H1 (cell line): ENCODE results near the gene PAPSS2. TPM values are rescaled to one million over a fixed set of nuclear protein-coding genes. Genes with fewer than 3 reads are reported as not detected.

Source experiments
- CTCF ChIA-PET: fragments of 300-600 bp; sonication (Branson Sonifier 250); formaldehyde crosslinking; loops from one replicate; lab custom pipeline; 2021; ENCODE audit not compliant: partially characterized antibody; lab: Charles Lee
- POLR2A ChIA-PET: fragments of 300-600 bp; sonication (Branson Sonifier 250); formaldehyde crosslinking; loops from one replicate; lab custom pipeline; 2021; ENCODE audit warnings: inconsistent platforms; ENCODE audit not compliant: partially characterized antibody; lab: Charles Lee
- DNase-seq, 2 experiments: peaks; one replicate each; pipeline versions ENCODE4 v3.0.0 to v3.0.0-alpha.2; 2010 to 2022; ENCODE audit warnings: low spot score in 2 of 2, low read depth in 1 of 2, mixed read lengths in 1 of 2
- FAIRE-seq: peaks from 2 replicates; lab custom pipeline; 2011; peaks lifted over from hg19 to GRCh38; lab: Jason Lieb, UNC
- H2AFZ ChIP-seq: 2 replicates; pipeline ENCODE4 v1.8.1; 2012; ENCODE audit warnings: low read length, inconsistent platforms
- H2AK5ac ChIP-seq: 2 replicates; pipeline ENCODE4 v1.6.1; 2013; ENCODE audit warnings: low read depth, low read length
- H2BK120ac ChIP-seq: replicated peaks from 2 replicates; pipeline ENCODE3; 2013; ENCODE audit warnings: low read depth, low read length, inconsistent platforms
- H2BK12ac ChIP-seq: 2 replicates; pipeline ENCODE4 v1.6.1; 2013; ENCODE audit warnings: low read depth, low read length
- H2BK15ac ChIP-seq: 2 replicates; pipeline ENCODE4 v1.6.1; 2013; ENCODE audit warnings: low read length
- H2BK20ac ChIP-seq: 2 replicates; pipeline ENCODE4 v1.6.1; 2013; ENCODE audit warnings: low read length
- H2BK5ac ChIP-seq: 2 replicates; pipeline ENCODE4 v1.6.1; 2013; ENCODE audit warnings: low read depth, low read length
- H3K14ac ChIP-seq: 2 replicates; pipeline ENCODE4 v1.6.1; 2013; ENCODE audit warnings: inconsistent platforms; ENCODE audit not compliant: insufficient read length
- H3K18ac ChIP-seq: 2 replicates; pipeline ENCODE4 v1.6.1; 2013; ENCODE audit warnings: low read length; ENCODE audit errors: extremely low read depth
- H3K23ac ChIP-seq: 2 replicates; pipeline ENCODE4 v1.6.1; 2013; ENCODE audit warnings: inconsistent platforms; ENCODE audit not compliant: insufficient read length
- H3K23me2 ChIP-seq: 2 replicates; pipeline ENCODE4 v1.6.1; 2013; ENCODE audit warnings: low read depth, low read length
- H3K27ac ChIP-seq: 2 replicates; pipeline ENCODE4 v1.6.1; 2011; ENCODE audit warnings: low read depth, low read length, inconsistent platforms
- H3K27me3 ChIP-seq, 4 experiments: replicated peaks in 1 of 4; 1 replicate in 1 of 4; 2 replicates in 3 of 4; pipeline versions ENCODE4 v1.6.1 to v1.8.1; 2011 to 2013; ENCODE audit warnings: low read length in 3 of 4, mild to moderate bottlenecking in 3 of 4, inconsistent platforms in 2 of 4, mixed read lengths in 2 of 4, moderate library complexity in 1 of 4; ENCODE audit not compliant: control insufficient read depth in 3 of 4, insufficient read depth in 3 of 4; ENCODE audit errors: extremely low read depth in 1 of 4
- H3K36me3 ChIP-seq, 4 experiments: 2 replicates each; pipeline versions ENCODE4 v1.6.1 to v1.8.1; 2011 to 2013; ENCODE audit warnings: mild to moderate bottlenecking in 4 of 4, low read length in 3 of 4, moderate library complexity in 2 of 4, control low read depth in 1 of 4, inconsistent platforms in 1 of 4; ENCODE audit not compliant: insufficient read depth in 4 of 4, control insufficient read depth in 2 of 4
- H3K4ac ChIP-seq: replicated peaks from 2 replicates; pipeline ENCODE3; 2013; ENCODE audit warnings: low read length, low read depth, mixed read lengths, inconsistent platforms; ENCODE audit not compliant: insufficient read length
- H3K4me1 ChIP-seq, 4 experiments: replicated peaks in 1 of 4; 1 replicate in 1 of 4; 2 replicates in 3 of 4; pipeline versions ENCODE4 v1.6.1 to v1.8.1; 2011 to 2013; ENCODE audit warnings: low read length in 3 of 4, inconsistent platforms in 2 of 4, mixed read lengths in 1 of 4; ENCODE audit not compliant: insufficient read depth in 4 of 4, control insufficient read depth in 3 of 4
- H3K4me2 ChIP-seq, 2 experiments: 2 replicates each; pipeline versions ENCODE4 v1.6.1 to v1.8.1; 2011 to 2013; ENCODE audit warnings: low read depth in 2 of 2, low read length in 2 of 2, control low read depth in 1 of 2, inconsistent platforms in 1 of 2, mild to moderate bottlenecking in 1 of 2; ENCODE audit not compliant: insufficient read depth in 1 of 2
- H3K4me3 ChIP-seq, 4 experiments: fragments of 200-600, 300-600 bp in 1 of 4; sonication (generic), shearing (Covaris generic), sonication (Bioruptor Twin) in 1 of 4; 2 replicates each; pipeline versions ENCODE4 v1.5.1 to v1.8.1; 2011 to 2016; ENCODE audit warnings: low read length in 4 of 4, low read depth in 3 of 4, control low read depth in 2 of 4, inconsistent platforms in 2 of 4, mild to moderate bottlenecking in 2 of 4, mixed read lengths in 1 of 4, moderate library complexity in 1 of 4; ENCODE audit not compliant: insufficient read depth in 2 of 4; ENCODE audit errors: extremely low read depth in 1 of 4
- H3K56ac ChIP-seq: replicated peaks from 2 replicates; pipeline ENCODE3; 2013; ENCODE audit warnings: low read depth, mild to moderate bottlenecking, mixed read lengths, low read length, inconsistent platforms; ENCODE audit not compliant: insufficient read length
- H3K79me1 ChIP-seq: 2 replicates; pipeline ENCODE4 v1.6.1; 2013; ENCODE audit warnings: low read depth, low read length, control low read depth
- H3K79me2 ChIP-seq, 2 experiments: 2 replicates each; pipeline versions ENCODE4 v1.6.1 to v1.8.1; 2012 to 2013; ENCODE audit warnings: low read length in 2 of 2, mild to moderate bottlenecking in 2 of 2, inconsistent platforms in 1 of 2; ENCODE audit not compliant: insufficient read depth in 2 of 2, control insufficient read depth in 1 of 2
- H3K9ac ChIP-seq, 4 experiments: replicated peaks in 1 of 4; 1 replicate in 1 of 4; 2 replicates in 3 of 4; pipeline versions ENCODE4 v1.6.1 to v1.8.1; 2011 to 2013; ENCODE audit warnings: low read depth in 3 of 4, low read length in 3 of 4, control low read depth in 2 of 4, mild to moderate bottlenecking in 2 of 4, moderate library complexity in 2 of 4, inconsistent platforms in 1 of 4; ENCODE audit errors: extremely low read depth in 1 of 4
- H3K9me3 ChIP-seq, 2 experiments: 2 replicates each; pipeline versions ENCODE4 v1.6.1 to v1.8.1; 2012 to 2013; ENCODE audit warnings: mild to moderate bottlenecking in 2 of 2, moderate library complexity in 2 of 2, control low read depth in 1 of 2, inconsistent platforms in 1 of 2, low read depth in 1 of 2, low read length in 1 of 2, mixed read lengths in 1 of 2; ENCODE audit not compliant: insufficient read depth in 2 of 2
- H4K20me1 ChIP-seq, 2 experiments: replicated peaks in 1 of 2; 2 replicates each; pipeline versions ENCODE3 to v1.8.1; 2011 to 2013; ENCODE audit warnings: inconsistent platforms in 2 of 2, low read length in 2 of 2, mild to moderate bottlenecking in 1 of 2; ENCODE audit not compliant: insufficient read depth in 2 of 2, control insufficient read depth in 1 of 2
- H4K5ac ChIP-seq: 2 replicates; pipeline ENCODE4 v1.6.1; 2013; ENCODE audit warnings: low read length, low read depth, mixed read lengths, inconsistent platforms; ENCODE audit not compliant: insufficient read length
- H4K8ac ChIP-seq: 2 replicates; pipeline ENCODE4 v1.8.0; 2013; ENCODE audit warnings: mild to moderate bottlenecking, moderate library complexity, low read length, inconsistent platforms; ENCODE audit not compliant: insufficient read depth; ENCODE audit errors: extremely low read depth
- H4K91ac ChIP-seq: replicated peaks from 2 replicates; pipeline ENCODE3; 2013; ENCODE audit warnings: low read length, mixed read lengths, inconsistent platforms; ENCODE audit not compliant: insufficient read length
- EZH2 ChIP-seq: fragments of 200-600 bp; sonication (generic); IDR thresholded peaks from 2 replicates; pipeline ENCODE4 v1.7.1; 2012; ENCODE audit warnings: low read depth, mild to moderate bottlenecking, moderate library complexity, low read length, inconsistent platforms; ENCODE audit not compliant: severe bottlenecking
- GTF2F1 ChIP-seq: IDR thresholded peaks from 2 replicates; pipeline ENCODE4 v1.6.1; 2012; ENCODE audit warnings: low read depth, low read length, improper control_type of control experiment, borderline replicate concordance
- KDM1A ChIP-seq: fragments of 200-600, 300-600 bp; sonication (generic); IDR thresholded peaks from 2 replicates; pipeline ENCODE4 v1.7.1; 2016; ENCODE audit warnings: mild to moderate bottlenecking, low read length, borderline replicate concordance
- MAFK ChIP-seq: IDR thresholded peaks from 2 replicates; pipeline ENCODE4 v1.6.1; 2012; ENCODE audit warnings: low read depth, mild to moderate bottlenecking, improper control_type of control experiment, low read length
- SAP30 ChIP-seq: fragments of 300-600 bp; sonication (generic); IDR thresholded peaks from 2 replicates; pipeline ENCODE4 v1.7.1; 2012; ENCODE audit warnings: low read length, moderate library complexity, mild to moderate bottlenecking, inconsistent platforms; ENCODE audit not compliant: insufficient read depth, insufficient replicate concordance
- WGBS, 2 experiments: shearing (Covaris generic) in 1 of 2; methylation state at CpG; one replicate each; pipeline versions ENCODE4 v1.1.6 to v1.1.7; 2013 to 2015; ENCODE audit warnings: low lambda C conversion rate in 2 of 2, mixed read lengths in 2 of 2, inconsistent platforms in 1 of 2, low coverage in 1 of 2, missing lambda C conversion rate in 1 of 2; ENCODE audit not compliant: insufficient replicate concordance in 2 of 2, insufficient coverage in 1 of 2, insufficient read length in 1 of 2; ENCODE audit errors: extremely low coverage in 1 of 2, missing lambda C conversion rate in 1 of 2; 5-methylcytosine and 5-hydroxymethylcytosine counted together
- polyA plus RNA-seq, 7 experiments: library from polyadenylated mRNA; depleted of rRNA in 3 of 7; stranded (reverse) in 5 of 7; unstranded in 2 of 7; fragments of >200 nt in 5 of 7; fragments of 200-250 nt in 2 of 7; gene quantifications; 1 replicate in 5 of 7; 2 replicates in 1 of 7; 4 replicates in 1 of 7; pipeline versions ENCODE4 v1.2.1 to v1.2.3, GENCODE V29; 2011 to 2013; ENCODE audit warnings: missing spikeins in 2 of 7, mixed read lengths in 2 of 7
- total RNA-seq: library from RNA; stranded (reverse); fragmentation: NEBNext Ultra II Directional; extraction: Animal tissue kit (Norgen Biotek cat#: 25700); gene quantifications from 2 replicates; pipeline ENCODE4 v1.2.1, GENCODE V29; 2021

Gene PAPSS2
- total and polyA plus RNA-seq, 2 of the 8 experiments (the other 6 are each of a cell fraction or from before 2014, with no cell fraction given), result 7.6 to 20.2 TPM

GRCh38 chr10:87635498-87636312, 24.0 kb upstream of the PAPSS2 start:
- FAIRE-seq, result no peak
- Histone ChIP-seq H3K79me1 (no peaks in the 10 kb centered on the region), H3K23me2 (no peaks in the 10 kb centered on the region; the same call in 1 of the 2 replicates), H3K36me3 (no peaks in the 10 kb centered on the region), H4K5ac (no peak overlapping the region), H3K9me3 (peaks cover 3 to 4% of the 10 kb centered on the region in 2 experiments; a peak in 1 of 4 replicates), H3K56ac (no peak overlapping the region), H2AK5ac (no peak overlapping the region), H3K4me2 (no peak overlapping the region), H2BK5ac (no peak overlapping the region), H4K8ac (no peak overlapping the region), H2BK15ac (no peak overlapping the region), H4K20me1 (no peaks in the 10 kb centered on the region), H2BK120ac (no peak overlapping the region), H3K27ac (no peak overlapping the region), H3K4me3 (no peak overlapping the region), H3K4ac (no peak overlapping the region), H2BK20ac (no peak overlapping the region), H2AFZ (no peak overlapping the region), H3K27me3 (no peaks in the 10 kb centered on the region), H3K23ac (no peak overlapping the region), H3K14ac (no peak overlapping the region), H2BK12ac (peak overlapping the region; percentile 19; the same call in 1 of the 2 replicates), H3K79me2 (no peaks in the 10 kb centered on the region), H3K9ac (no peak overlapping the region), H3K4me1 (peaks cover 0 to 4% (median 0%) of the 10 kb centered on the region in 4 experiments; a peak in 1 of 7 replicates), H4K91ac (no peak overlapping the region), H3K18ac (no peak overlapping the region)
- 87% methylated on average over 5 of the region's 5 CpGs; no CpG with 5 or more reads in 1 of the 2 experiments for WGBS, 2 experiments
- no peak for DNase-seq
- no peak for TF ChIP-seq KDM1A
- no peak for TF ChIP-seq MAFK
- no peak for TF ChIP-seq EZH2
- no peak for TF ChIP-seq GTF2F1
- no peak for TF ChIP-seq SAP30
- CTCF ChIA-PET, result no interaction called here
- POLR2A ChIA-PET, result no interaction called here
